Stimulated activated CD4-positive, alpha-beta T cell treated with anti-CD3 and anti-CD28 coated beads, Interleukin-4, amount 100 ng/mL, for 4 hours (primary cell): Measurements from ENCODE around the gene SLBP.
"Not testable (repeated sequence)": the region's sequence is repeated elsewhere in the genome, so short reads cannot be mapped to it uniquely, and the experiment has no call there.

ENCODE experiments used
- DNase-seq, 2 experiments: peaks; one replicate each; pipeline ENCODE4 v3.0.0-alpha.2; 2020

Gene SLBP

DNA sequence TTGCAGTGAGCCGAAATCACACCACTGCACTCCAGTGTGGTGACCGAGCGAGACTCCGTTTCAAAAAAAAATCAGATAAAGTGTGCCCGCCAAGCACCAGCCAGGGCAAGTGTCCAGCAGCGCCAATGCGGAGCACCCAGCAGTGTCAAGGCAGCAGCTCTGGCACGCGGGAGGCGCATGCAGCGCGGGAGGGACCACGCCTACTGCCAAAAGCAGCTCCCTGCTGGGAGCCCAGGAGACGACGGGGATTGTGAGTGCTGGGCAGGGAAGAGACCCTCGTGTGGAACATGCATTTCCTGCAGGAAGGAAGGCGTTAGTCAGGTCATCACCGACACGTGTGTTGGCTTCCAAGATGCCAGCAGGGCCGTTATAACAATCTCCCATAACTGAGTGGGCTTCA lies 38.4 kb downstream of the SLBP start:
- no peak for DNase-seq

DNA sequence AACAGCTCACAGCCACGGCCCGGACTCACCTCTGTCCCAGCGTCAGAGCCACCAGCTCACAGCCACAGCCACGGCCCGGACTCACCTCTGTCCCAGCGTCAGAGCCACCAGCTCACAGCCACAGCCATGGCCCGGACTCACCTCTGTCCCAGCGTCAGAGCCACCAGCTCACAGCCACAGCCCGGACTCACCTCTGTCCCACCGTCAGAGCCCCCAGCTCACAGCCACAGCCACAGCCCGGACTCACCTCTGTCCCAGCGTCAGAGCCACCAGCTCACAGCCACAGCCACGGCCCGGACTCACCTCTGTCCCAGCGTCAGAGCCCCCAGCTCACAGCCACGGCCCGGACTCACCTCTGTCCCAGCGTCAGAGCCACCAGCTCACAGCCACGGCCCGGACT lies 41.1 kb downstream of the SLBP start:
- not testable (repeated sequence) for DNase-seq

GRCh38 chr4:1670279-1670678 lies 41.8 kb downstream of the SLBP start:
- no peak for DNase-seq

DNA sequence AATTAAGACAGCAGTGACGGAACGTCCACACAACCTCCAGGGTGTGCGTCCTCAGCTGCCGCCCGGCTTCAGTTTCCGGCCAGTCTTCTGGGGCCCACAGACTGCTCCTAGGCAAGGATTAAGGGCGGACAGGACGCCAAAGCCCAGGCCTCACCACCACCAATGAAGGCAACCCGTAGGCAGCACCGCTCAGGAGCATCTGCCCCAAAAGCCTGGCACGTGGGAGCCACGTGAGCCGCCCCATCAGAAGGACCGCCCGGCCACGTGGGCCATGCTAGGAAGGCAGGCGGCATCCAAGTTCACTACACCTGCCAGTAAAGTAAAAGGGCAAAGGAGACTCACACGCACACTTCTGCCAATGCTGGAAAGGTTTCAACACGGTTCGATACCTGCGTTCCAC lies 42.3 kb downstream of the SLBP start:
- no peak for DNase-seq

DNA sequence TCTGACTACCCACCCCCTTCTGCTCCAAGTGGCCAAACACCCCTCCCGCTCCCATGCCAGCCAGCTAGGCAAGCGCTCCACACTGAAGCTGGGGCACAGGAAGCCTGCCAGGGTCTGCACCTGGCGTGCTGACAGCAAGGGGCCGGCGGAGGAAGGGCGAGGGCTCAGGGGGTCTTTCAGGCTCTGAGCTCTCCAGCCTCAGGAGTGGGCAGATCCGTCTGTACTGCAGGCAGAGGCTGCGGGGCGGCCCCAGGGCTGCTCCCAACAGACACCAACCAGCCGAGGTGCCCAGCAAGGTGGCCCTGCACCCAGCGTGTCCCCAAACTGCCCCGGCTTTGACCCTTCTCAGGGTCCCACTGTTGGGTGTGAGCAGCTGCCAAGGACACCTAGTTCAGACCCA lies 42.8 kb downstream of the SLBP start:
- DNase-seq = no peak

DNA sequence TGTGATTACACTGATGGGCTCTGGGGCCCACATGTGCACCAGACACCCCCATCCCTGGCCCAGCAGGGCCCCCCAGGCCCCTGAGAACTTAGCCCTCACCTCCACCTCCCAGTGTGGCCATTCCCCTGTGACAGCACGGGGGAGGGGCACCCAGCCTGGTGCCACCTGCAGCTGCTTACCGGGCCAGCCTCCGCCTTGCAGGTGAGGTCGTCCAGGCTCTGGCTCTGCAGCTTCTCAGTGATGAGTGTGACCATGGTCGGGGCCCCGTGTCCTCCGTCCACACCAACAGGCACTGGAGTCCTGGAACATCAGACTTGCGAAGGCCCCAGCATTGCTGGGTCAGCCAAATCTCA lies 43.7 kb downstream of the SLBP start:
- DNase-seq = no peak

DNA sequence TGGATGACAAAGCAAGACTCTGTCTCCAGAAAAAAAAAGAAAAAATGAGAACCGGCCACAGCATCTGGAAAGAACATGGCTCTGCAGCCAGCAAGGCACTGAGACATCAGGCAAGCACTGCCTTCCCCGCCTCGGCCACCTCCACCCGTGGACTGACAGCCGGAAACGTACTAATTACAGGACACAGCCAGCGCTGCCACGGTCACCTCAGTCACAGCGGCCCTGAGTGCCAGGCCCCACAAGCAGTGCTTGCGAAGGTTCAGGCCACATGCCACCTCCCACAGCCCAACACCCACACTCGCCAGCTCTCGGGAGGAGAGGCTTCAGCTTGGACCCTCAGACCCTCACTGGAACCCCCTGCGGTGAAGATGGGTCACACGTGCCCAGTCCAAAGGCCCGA lies 44.8 kb downstream of the SLBP start:
- no peak for DNase-seq

DNA sequence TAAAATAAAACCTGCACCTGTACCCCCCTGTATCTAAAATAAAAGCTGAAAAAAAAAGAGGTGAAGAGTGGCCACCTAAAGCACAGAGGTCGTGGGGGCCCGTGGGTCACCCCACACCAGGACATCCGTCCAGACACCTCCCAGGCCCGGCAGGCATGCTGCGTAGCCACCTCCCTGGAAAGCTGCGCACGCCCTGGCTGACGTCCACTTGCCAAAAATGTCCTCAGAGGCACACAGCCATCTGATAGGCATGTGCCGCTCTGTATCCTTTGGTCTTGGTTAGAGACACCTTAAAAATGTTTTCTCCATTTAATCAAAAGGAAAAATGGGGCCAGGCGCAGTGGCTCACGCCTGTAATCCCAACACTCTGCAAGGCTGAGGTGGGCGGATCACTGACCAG lies 45.7 kb downstream of the SLBP start:
- DNase-seq = no peak

- no peak for DNase-seq
These were observed 48.0 kb downstream of the SLBP start for GRCh38 chr4:1664141-1664540.

GRCh38 chr4:1663549-1663948 lies 48.6 kb downstream of the SLBP start:
- DNase-seq = no peak

DNA sequence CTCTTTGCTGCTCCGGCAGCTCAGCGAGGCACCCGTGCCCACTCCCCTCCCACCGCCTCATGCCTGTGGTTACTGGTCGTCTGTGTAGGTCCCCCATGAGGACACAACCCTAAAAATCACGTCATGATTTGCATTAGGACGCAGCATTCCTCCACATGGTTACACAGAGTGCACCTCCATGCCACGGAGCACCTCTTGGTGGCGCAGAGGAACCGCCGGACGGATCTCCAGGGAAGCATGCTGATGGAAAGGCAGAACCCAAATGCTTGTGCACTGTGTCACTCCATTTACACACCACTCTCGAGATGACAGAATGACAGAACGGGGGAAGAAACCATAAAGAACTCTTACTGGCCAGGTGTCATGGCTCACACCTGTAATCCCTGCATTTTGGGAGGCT lies 50.4 kb downstream of the SLBP start:
- no peak for DNase-seq

DNA sequence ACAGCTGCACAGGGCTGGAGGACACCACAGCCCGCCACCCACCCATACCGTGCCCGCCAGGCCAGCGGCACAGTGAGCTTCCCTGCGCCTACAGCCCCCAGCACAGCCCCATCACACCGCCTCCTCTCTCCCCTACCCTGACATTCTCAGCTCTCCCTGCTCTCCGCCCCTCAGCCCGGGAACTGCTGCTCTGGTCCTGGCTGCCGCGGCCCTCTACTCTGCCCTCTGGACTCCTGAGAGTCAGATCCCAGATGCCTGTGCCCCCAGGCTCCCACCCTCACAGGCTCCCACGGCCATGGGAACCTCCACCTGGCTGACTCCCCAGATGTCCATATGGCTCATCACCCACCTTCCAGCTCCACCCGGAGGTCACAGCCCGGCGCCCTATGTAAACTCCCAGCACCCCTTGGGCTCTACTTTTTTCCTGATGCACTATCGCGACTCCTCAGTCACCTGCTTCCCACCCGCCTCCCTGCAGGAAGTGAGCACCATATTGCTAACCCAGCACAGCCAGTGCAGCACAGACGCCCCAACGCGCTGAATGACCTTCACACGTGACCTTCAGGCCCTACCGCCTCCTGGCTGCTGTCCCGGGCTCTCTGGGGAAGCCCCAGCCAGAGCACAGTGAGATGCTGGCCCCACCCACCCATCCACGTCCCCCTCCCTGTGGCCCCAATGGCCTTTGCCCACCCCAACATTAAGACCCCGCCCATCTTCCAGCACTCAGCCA lies 51.0 kb downstream of the SLBP start:
- no peak for DNase-seq

- no peak for DNase-seq
These were observed 52.7 kb downstream of the SLBP start for GRCh38 chr4:1659104-1660043.

DNA sequence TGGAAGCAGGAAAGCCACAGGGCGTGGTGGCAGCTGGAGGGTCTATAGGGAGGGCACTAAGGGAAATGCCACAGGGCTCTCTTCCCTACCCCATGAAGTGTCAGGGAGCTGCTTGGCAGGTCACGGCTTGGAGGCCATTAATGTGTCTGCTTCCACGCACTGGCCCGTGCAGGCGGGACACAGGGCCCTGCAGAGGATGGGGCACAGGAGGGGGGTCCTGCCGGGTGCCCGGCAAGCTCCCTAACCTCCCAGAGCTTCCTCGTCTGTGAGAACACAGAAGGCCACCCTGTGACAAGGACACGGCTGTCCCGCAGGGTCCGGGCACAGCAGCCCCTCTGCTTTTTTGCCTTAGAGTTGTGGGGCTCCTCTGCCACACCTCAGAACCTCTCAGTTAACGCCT lies 53.5 kb downstream of the SLBP start:
- no peak for DNase-seq

DNA sequence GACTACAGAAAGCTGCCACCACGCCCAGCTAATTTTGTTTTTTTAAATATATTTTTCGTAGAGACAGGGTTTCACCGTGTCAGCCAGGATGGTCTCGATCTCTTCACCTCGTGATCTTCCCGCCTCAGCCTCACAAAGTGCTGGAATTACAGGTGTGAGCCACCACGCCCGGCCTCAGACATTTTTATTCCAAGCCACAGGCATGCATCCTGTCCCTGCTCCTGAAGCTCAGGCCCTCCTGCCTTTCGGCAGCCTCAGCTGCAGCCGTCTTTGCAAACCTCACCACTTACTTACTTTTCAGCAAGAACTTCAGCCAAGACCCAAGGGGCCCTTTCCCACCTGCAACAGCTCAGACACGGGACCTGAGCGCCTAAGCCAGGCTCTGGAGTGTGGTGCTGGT lies 54.0 kb downstream of the SLBP start:
- no peak for DNase-seq

DNA sequence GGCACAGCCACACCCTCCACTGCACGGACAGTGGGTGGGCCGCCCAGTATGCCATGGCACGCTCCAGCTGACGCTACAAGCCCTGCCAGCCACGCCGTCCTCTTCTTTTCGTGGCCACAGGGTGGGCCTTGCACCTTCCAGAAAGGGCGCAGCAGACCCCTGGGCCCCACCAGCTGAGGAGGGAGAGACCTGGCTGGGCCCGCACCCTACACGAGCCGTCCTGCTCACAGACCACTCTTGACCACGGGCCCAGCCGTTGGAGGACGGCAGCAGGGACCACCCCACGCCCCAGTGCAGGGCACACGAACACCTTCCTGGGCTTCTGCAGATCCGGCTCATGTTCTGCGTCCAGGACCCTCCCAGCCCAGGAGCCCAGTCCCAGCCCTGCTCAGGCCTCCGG lies 55.1 kb downstream of the SLBP start:
- no peak for DNase-seq

GRCh38 chr4:1656132-1656531 lies 56.0 kb downstream of the SLBP start:
- DNase-seq = no peak

DNA sequence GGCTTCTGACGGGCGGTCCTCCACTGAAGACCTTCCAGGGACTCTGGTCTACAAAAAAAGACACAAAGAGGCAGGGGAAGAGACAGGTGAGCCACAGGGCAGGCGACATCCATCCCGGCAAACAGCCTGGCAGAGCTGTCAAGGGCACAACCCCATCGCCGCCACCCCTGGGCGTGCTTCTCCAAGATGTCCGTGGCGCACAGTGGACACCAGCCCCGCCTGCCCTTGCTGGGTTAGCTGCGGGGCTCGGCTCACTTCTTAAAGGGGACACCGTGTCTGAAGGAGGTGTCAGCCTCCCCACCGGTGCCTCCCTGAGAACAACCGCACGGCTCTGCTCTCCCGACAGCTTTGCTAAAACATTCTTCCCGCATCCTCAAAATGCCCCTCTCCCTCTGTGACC lies 56.4 kb downstream of the SLBP start:
- no peak for DNase-seq

GRCh38 chr4:1655081-1655480 lies 57.0 kb downstream of the SLBP start:
- DNase-seq = no peak

- no peak for DNase-seq
These were observed 57.7 kb downstream of the SLBP start for GRCh38 chr4:1654216-1654955.

GRCh38 chr4:1653776-1654175 lies 58.3 kb downstream of the SLBP start:
- DNase-seq = no peak

DNA sequence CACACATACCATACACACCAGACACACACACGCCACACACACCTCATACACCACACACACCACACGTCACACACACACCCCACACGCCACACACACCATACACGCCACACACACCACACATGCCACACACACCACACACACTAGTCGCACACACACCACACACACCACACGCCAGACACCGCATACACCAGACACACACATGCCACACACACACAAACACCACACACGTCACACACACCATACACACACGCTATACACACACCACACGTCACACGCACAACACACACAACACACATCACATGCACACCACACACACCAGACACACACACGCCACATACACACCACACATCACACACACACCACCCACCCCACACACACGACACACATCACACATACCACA lies 60.0 kb downstream of the SLBP start:
- DNase-seq = no peak

- no peak for DNase-seq
These were observed 60.5 kb downstream of the SLBP start for GRCh38 chr4:1651609-1652008.

DNA sequence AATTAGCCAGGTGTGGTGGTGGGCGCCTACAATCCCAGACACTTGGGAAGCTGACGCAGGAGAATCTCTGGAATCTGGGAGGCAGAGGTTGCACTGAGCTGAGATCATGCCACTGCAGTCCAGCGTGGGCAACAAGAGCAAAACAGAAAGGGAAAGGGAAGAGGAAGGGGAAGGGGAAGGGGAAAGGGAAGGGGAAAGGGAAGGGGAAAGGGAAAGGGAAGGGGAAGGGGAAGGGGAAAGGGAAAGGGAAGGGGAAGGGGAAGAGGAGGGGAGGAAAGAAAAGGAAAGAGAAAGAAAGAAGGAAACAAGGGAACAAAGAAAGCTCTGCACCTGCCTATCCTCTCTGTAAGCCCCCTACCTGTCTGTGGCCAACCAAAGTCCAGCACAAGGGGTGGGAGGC lies 63.2 kb downstream of the SLBP start:
- no peak for DNase-seq
